ENCODE data around the gene MDK.

MDK gene

GRCh38 chr11:46348566-46349401 is 32.7 kb upstream of the MDK start:
- no peak for DNase-seq

DNA sequence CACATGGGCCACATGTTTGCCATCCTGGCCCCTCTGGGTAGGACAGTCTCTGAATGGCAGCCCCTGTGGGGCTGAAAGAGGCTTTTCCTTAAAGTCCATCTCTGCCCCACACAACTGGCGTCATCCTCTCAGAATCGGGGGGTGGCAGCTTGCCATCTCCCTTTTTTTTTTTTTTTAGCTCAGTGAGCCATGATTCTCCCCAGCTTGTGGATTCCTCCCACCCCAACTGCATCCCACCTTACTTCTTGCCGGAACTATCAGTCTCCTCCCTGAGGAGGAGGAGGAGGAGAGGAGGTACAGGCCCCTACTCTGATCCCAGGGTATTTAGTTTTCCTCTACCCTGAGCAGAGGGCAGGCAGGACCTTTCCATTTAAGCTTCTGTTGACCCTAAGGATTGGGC is 30.8 kb upstream of the MDK start:
- no peak for DNase-seq

DNA sequence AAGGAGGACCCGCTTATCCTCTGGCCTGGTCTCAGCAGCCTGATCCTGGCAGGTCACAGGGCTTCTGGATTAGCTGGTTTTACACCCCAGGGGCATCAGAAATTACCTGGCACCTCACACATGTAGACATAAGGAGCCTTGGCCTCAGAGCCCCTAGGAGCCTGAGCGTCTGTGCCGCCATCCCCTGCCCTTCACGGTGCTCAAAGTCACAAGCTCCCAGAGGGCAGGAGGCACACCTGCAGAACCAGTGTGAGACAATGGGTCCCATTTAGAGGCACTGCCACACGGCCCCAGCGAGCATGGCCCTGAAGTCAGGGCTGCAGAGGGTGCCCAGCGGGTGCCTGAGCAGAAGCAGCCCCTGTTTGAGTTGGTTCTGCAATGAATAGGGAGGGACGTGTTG is 30.3 kb upstream of the MDK start:
- no peak for DNase-seq

GRCh38 chr11:46351606-46352005 is 29.9 kb upstream of the MDK start:
- no peak for DNase-seq

- DNase-seq: no peak
These were observed 29.2 kb upstream of the MDK start for GRCh38 chr11:46352063-46352841.

GRCh38 chr11:46353698-46354097 is 27.8 kb upstream of the MDK start:
- DNase-seq: no peak

- DNase-seq: no peak
These were observed 24.5 kb upstream of the MDK start for GRCh38 chr11:46356924-46357482.

GRCh38 chr11:46357483-46357936 is 24.0 kb upstream of the MDK start:
- DNase-seq: no peak

GRCh38 chr11:46359953-46360352 is 21.5 kb upstream of the MDK start:
- DNase-seq: no peak

- no peak for DNase-seq
These were observed 20.6 kb upstream of the MDK start for GRCh38 chr11:46360878-46361277.

DNA sequence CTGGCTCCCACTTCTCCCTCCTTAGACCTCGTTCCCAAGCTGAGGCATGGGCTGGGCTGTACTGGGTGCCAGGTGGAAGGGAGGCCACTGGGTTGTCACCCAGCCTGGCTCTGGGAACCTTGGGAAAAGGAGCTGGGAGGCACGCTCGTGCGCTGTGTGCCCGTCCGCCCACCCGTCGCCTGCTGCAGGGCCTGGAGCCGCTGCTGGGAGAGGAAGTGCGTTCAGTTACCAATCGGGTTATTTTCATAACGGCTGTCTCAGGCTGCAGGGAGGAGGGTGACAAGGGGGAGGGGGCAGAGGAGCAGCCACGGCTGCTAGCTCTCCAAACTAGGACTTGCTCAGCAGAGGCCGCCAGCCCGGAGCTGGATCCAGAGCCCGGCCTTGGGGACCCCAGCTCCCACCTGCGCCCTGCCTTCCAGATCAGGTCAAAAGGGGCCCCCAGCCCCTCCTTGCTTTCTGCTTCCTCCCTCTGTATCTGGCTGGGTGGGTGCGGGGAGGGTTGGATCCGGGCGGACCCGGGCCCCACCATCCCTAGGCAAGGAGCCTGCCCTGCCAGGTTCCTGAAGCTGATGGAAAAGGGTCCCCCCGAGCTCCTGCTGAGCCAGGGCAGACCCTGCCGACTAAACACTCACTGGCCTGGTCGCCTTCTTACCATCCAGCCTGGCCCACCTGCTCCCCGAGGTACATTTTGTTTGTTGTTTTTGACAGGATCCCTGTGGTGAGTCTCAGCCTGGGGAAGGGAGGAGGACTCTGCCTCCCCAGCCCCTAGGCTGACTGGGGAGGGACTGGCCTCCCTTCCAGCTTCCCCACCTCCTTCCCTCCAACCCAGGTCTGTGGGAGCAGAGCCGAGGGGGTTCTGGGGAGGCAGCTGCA is 19.9 kb upstream of the MDK start:
- DNase-seq: no peak

GRCh38 chr11:46362156-46363030 is 19.1 kb upstream of the MDK start:
- DNase-seq: no peak

DNA sequence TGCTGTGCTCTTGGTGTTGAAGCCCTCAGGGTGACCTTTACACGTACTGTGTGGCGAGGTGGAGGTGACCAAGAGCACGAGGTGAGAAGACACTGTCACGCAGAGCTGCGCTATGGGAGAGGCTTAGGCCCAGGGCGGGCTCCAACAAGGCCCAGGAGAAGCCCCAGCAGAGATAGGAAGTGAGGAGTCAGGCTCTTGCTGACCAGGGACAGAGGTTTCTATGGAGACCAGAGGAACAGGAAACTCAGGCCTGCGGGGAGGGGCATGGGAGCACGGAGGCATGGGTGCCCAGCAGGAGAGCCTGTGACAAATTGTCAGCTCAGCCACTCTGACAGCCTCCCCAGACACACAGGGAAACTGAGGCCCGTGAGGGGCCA is 18.4 kb upstream of the MDK start:
- no peak for DNase-seq

- no peak for DNase-seq
These were observed 17.9 kb upstream of the MDK start for GRCh38 chr11:46363455-46364005.

GRCh38 chr11:46364056-46364455 is 17.4 kb upstream of the MDK start:
- DNase-seq: no peak

DNA sequence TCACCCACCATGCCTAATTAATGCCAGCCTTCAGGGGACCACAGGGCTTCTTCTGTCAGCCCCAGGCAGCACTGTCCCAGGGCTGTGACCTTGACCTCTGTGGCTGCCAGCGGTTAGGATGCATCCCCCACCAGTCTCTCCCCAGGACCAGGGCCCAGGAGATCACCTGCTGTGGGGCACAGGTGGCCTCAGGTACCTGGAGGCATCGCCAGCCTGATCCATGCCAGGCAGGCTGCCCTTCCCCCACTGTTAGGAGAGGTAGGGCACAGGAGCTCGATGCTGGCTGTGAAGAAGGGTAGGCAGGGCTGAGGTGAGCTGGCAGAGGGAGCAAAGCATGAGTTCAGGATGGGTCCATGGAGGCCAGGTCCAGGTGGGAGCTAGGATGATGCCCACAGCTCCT is 16.7 kb upstream of the MDK start:
- no peak for DNase-seq

DNA sequence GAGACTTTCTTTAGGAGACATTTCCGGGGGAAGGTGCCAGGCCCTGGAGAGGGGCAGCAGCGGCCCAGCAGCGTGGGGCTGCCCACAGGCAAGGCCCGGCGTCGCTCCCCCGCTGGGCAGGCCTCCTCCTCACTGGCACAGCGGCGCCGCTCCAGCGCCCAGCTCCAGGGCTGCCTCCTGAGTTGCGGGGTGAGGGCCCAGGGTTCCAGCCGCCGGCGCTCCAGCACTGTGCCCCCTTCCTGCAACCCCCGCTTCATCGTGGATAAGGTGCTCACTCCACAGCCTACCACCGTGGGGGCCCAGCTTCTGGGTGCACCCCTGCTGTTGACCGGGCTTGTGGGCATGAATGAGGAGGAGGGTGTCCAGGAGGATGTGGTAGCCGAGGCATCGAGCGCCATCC is 15.2 kb upstream of the MDK start:
- DNase-seq: no peak

DNA sequence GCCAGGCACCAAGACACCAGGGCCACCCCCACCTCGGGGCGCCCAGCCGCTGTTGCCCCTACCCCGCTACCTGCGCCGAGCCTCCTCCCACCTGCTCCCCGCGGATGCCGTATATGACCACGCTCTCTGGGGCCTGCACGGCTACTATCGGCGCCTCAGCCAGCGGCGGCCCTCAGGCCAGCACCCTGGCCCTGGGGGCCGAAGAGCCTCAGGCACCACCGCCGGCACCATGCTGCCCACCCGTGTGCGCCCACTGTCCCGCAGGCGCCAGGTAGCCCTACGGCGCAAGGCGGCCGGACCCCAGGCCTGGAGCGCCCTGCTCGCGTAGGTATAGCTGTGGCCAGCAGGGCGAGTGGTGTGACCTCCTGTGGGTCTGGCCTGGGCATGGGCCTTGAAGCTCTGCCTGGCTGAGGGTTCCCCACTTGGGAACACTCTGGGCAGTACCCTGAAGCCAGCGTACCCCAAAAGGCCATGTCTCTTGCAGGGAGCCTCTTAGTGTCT is 14.8 kb upstream of the MDK start:
- DNase-seq: no peak

- peak in 1 of 2 experiments; percentile 60 for DNase-seq
These were observed 14.1 kb upstream of the MDK start for GRCh38 chr11:46367244-46367915.

GRCh38 chr11:46367916-46368267 is 13.6 kb upstream of the MDK start:
- no peak for DNase-seq
